ENCODE data around the gene ZFP2.

- TF ChIP-seq EZH2 (IDR thresholded peaks at IDR 0.05) (no peak), POLR2AphosphoS5 (IDR thresholded peaks at IDR 0.05; ENCODE audit: borderline replicate concordance, low read depth, low read length) (no peak), FOXP2 (optimal IDR thresholded peaks at IDR 0.05; ENCODE audit: control extremely low read depth, extremely low read length, insufficient read depth) (no peak)
These were observed 69.8 kb downstream of the ZFP2 start for GRCh38 chr5:178965465-178966055.
